Natural killer cell treated with Interleukin-12 subunit alpha and Interleukin-12 subunit beta and Interleukin-15 and Interleukin-18, amount 100 ng/mL, for 72 hours (primary cell): ENCODE data around the gene ADGRL1. TPM values are rescaled to one million over a fixed set of nuclear protein-coding genes. Genes with fewer than 3 reads are reported as not detected.
A peak's percentile ranks its signal among the peaks of the same experiment; 100 is the strongest.
"Not testable (repeated sequence)": the region's sequence is repeated elsewhere in the genome, so short reads cannot be mapped to it uniquely, and the experiment has no call there.

ENCODE experiments used
- ATAC-seq, 2 donors: fragments of 150-1000 bp; cut with Tn5 transposase in 1 of 2; sonication (Bioruptor Pico), chemical (Tn5 transposase) in 1 of 2; 2 replicates each; pipeline ENCODE4 v1.10.0; 2021
- DNase-seq: peaks from one replicate; pipeline ENCODE4 v3.0.0; 2022; ENCODE audit warnings: low spot score
- H3K27ac Mint-ChIP-seq, 2 donors: 1 replicate in 1 of 2; 2 replicates in 1 of 2; pipeline ENCODE4 v1.8.0; 2022; ENCODE audit warnings: mixed read lengths in 2 of 2, mild to moderate bottlenecking in 1 of 2, moderate library complexity in 1 of 2
- H3K27me3 Mint-ChIP-seq, 2 donors: 1 replicate in 1 of 2; 2 replicates in 1 of 2; pipeline ENCODE4 v1.8.0; 2022; ENCODE audit warnings: mixed read lengths in 2 of 2
- H3K36me3 Mint-ChIP-seq: one replicate; pipeline ENCODE4 v1.8.0; 2022; ENCODE audit warnings: mixed read lengths
- H3K4me1 Mint-ChIP-seq, 2 donors: 1 replicate in 1 of 2; 2 replicates in 1 of 2; pipeline ENCODE4 v1.8.0; 2022; ENCODE audit warnings: low read depth in 2 of 2, mixed read lengths in 2 of 2, mild to moderate bottlenecking in 1 of 2
- H3K4me3 Mint-ChIP-seq: one replicate; pipeline ENCODE4 v1.8.0; 2022; ENCODE audit warnings: mixed read lengths
- H3K9me3 Mint-ChIP-seq: 2 replicates; pipeline ENCODE4 v1.8.0; 2022; ENCODE audit warnings: mixed read lengths
- total RNA-seq, 2 donors: library from RNA; stranded (reverse); gene quantifications; one replicate each; pipeline ENCODE4 v1.2.3, GENCODE V29; 2022

ADGRL1 gene
- total RNA-seq, 2 donors from 2014 or later = 6.5 to 8.2 TPM

DNA sequence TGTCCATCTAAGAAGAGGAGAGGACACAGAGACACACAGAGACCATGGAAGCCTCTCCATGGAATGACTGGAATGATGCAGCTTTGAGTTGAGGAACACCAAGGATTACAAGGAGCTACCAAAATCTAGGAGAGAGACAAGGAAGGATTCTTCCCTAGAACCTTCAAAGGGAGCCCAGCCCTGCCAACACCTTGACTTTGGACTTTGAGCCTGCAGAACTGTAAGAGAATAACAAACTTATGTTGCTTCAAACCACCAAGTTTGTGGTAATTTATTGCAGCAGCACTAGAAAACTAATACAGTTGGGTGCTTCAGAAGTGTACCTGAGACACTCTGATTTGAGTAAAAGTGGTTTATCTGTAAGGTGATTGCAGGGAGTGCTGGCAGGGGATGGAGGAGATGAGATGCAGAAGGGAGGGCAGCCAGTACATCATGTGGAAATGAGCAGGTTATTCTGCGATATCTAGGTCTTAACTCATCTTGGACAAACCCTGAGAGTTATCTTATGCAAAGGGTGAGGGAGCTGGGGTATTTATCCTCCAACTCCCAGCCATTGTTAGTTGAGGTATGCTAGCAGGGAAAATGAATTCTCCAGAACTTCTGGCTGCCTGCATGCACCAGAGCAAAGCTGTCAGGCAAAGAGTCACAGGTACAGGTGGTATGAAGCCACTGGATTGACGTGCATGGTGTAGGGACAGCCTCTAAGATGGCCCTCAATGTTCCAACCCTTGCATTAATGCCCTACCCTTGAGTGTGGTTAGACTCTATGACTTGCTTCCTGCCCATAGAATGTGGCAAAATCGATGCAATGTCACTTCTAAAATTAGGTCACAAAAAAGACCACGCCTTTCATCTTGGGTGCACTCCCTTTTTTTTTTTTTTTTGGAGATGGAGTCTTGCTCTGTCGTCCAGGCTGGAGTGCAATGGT is 31.3 kb upstream of the ADGRL1 start:
- peaks cover 4% of the 10 kb centered on the region for H3K9me3 Mint-ChIP-seq
- H3K27ac Mint-ChIP-seq = no peak overlapping the region
- peaks cover 11 to 16% of the 10 kb centered on the region in 2 donors for H3K4me1 Mint-ChIP-seq
- H3K27me3 Mint-ChIP-seq = no peaks in the 10 kb centered on the region
- no peak for DNase-seq
- ATAC-seq = peak; percentile 73 to 84
- H3K4me3 Mint-ChIP-seq = peak overlapping the region; percentile 10
- no peaks in the 10 kb centered on the region for H3K36me3 Mint-ChIP-seq

DNA sequence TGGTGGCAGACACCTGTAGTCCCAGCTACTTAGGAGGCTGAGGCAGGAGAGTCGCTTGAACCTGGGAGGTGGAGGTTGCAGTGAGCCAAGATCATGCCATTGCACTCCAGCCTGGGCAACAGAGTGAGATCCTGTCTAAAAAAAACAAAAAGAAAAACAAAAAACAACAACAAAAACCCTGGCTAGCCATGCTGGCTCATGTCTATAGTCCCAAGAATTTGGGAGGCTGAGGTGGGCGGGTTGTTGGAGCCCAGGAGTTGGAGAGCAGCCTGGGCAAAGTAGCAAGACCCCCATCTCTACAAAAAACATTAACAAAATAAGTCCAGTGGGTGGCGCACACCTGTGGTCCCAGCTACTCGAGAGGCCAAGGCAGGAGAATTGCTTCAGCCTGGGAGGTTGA is 27.0 kb upstream of the ADGRL1 start:
- DNase-seq, H3K27me3 Mint-ChIP-seq, H3K9me3 Mint-ChIP-seq, H3K27ac Mint-ChIP-seq, H3K4me3 Mint-ChIP-seq, ATAC-seq, H3K36me3 Mint-ChIP-seq: not testable (repeated sequence)
- peaks cover 7 to 22% of the 10 kb centered on the region in 2 donors for H3K4me1 Mint-ChIP-seq

DNA sequence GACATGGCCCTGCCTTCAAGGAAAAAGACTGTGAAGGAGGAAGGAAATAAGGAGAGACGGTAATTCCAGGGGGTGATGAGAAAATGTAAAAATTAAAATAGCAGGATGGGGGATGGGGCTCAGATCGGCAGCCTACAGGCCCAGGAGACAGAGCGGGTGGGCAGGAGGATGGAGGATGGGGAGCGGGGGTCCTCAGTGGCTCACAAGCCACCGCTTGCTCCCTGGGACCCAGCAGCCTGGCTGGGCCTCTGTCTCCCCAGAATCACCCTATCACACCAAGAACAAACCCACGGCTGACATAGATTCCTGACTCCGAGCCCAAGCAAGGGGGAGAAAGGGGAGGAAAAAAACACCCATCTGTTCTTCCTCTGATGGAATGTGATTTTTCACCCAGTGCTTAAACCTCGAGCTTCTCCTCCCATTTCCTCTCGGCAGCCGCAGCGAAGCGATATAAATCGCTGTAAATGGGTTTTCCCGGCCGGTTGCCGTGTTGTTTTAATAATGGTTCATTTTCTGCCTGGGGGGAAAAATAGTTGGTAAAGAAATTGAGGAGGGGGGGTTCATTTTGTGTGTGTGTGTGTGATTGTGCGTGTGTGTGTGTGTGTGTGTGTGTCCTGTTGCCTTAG is 22.6 kb upstream of the ADGRL1 start:
- DNase-seq = not testable (repeated sequence)
- H3K27ac Mint-ChIP-seq = peak overlapping the region in 1 of 2 donors; percentile 17

DNA sequence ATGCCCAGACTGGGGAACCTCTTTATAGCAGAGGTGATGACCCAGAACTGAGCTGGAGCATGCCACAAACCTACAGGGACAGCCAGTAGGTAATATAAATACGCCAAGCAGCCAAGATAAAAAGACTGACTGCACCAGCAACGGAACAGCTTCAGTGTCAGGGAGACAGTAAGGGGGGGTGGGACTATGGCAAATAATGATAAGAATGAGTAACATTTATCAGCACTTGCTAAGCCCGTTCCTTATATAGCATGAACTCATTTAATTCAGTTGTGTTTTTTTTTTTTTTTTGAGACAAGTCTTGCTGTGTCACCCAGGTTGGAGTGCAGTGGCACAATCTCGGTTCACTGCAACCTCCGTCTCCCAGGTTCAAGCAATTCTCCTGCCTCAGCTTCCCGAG is 20.5 kb upstream of the ADGRL1 start:
- H3K27me3 Mint-ChIP-seq, H3K9me3 Mint-ChIP-seq, DNase-seq, H3K4me3 Mint-ChIP-seq, H3K27ac Mint-ChIP-seq, ATAC-seq, H3K36me3 Mint-ChIP-seq: not testable (repeated sequence)
- H3K4me1 Mint-ChIP-seq = peaks cover 2 to 11% of the 10 kb centered on the region in 2 donors

More for the DNA sequence above, 22.6 kb upstream of the ADGRL1 start:
- H3K4me3 Mint-ChIP-seq = peak overlapping the region; percentile 53
- H3K9me3 Mint-ChIP-seq, H3K4me1 Mint-ChIP-seq, H3K27me3 Mint-ChIP-seq, ATAC-seq, H3K36me3 Mint-ChIP-seq: not testable (repeated sequence)

DNA sequence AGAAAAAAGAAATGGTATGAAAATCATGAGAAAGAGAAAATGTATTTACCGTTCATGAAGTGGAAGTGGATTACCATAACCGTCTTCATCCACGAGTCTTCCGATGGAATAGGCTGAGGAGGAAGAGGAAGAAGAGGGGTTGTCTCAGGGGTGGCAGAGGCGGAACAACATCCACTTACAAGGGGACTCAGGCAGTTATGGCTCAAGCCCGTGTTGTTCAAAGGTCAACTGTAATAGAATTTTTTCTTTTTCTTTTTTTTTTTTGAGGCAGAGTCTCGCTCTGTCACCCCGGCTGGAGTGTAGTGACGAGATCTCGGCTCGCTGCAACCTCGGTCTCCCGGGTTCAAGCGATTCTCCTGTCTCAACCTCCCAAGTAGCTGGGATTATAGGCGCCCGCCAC is 16.9 kb upstream of the ADGRL1 start:
- no peak overlapping the region for H3K4me3 Mint-ChIP-seq
- DNase-seq (peak; percentile 0), ATAC-seq (no peak)
- H3K4me1 Mint-ChIP-seq = peaks cover 13 to 14% of the 10 kb centered on the region in 2 donors
- H3K36me3 Mint-ChIP-seq = no peaks in the 10 kb centered on the region
- no peaks in the 10 kb centered on the region for H3K9me3 Mint-ChIP-seq
- no peaks in the 10 kb centered on the region for H3K27me3 Mint-ChIP-seq
- H3K27ac Mint-ChIP-seq = no peak overlapping the region

DNA sequence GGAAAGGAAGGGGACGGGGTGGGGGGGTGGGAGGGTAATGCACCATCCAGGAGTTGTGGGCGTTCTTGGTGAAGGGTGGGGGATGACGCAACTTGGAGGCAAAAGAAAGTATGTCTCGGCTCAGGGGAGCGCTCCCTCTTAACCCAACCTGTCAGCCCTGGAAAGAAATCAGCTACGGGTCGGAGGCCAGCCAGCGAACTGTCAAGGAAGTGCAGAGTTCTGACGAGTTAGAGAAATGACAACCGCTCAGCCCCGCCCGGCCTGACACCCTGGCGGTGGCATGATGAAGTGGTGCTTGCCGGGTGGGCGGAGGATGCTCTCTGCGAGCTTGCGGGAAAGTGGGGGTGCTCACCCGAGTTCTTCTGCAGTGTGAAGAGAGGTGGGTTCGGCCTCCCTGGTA is 15.4 kb upstream of the ADGRL1 start:
- H3K27me3 Mint-ChIP-seq, H3K36me3 Mint-ChIP-seq, H3K9me3 Mint-ChIP-seq: not testable (repeated sequence)
- ATAC-seq (peak; percentile 89 to 91), DNase-seq (peak; percentile 76)
- H3K4me1 Mint-ChIP-seq = peaks cover 19 to 22% of the 10 kb centered on the region in 2 donors
- H3K27ac Mint-ChIP-seq = peak overlapping the region in 1 of 2 donors; percentile 61
- H3K4me3 Mint-ChIP-seq = peak overlapping the region; percentile 81

DNA sequence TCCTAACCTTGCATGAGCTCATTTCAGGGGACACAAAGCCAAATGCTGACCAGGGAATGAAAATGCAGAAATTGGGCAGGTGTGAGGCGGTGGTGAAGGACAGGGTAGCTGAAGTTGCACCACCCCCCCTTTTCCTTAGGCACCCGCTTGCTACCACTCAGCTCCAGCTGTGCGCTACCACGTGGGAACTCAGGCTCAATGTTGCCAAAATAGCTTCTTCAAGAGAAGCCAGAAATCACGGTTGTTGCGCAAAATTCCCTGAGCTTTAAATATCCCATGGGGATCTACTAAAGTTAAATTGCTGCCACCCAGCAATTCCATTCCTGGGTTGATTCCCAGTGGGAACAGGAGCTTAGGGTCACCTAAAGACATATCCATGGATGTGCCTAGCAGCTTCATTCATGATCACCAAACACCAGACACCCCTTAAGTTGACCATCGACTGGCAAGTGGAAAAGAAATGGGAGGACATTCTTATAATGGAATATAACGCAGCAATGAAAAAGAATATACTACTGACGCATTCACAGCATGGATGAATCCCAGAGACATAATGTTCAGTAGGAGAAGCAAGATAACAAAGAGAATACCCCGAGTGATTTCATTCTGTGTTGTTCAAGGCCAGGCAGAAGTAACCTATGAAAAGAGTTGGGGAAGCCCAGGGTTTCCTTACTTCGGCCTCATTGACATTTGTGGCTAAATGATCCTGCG is 12.8 kb upstream of the ADGRL1 start:
- Mint-ChIP-seq H3K27ac (no peak overlapping the region), H3K4me3 (no peak overlapping the region)

DNA sequence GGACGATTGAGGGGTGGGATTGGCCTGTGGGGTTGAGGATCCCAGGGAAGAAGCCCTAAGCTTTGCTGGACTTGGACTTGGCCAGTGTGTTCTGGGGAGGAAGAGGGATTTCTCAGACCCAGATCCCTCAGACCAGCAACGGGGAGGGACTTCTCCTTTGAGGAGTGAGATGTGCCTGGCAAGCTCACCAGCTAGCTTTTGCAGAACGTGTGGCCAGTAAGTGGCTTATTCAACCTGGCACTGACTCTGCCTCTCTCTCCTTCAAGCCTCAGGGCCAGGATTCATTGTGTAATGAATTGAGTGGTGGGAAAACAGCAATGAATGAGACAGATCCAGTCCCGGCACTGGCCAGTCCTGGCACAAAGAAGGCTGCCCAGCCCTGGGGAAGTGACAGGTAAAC is 11.9 kb upstream of the ADGRL1 start:
- H3K36me3 Mint-ChIP-seq, H3K9me3 Mint-ChIP-seq, ATAC-seq, H3K27me3 Mint-ChIP-seq, H3K4me3 Mint-ChIP-seq: not testable (repeated sequence)
- peak; percentile 50 for DNase-seq
- peak overlapping the region in 1 of 2 donors; percentile 49 for H3K27ac Mint-ChIP-seq
- H3K4me1 Mint-ChIP-seq = peaks cover 19 to 22% of the 10 kb centered on the region in 2 donors

More for the DNA sequence above, 12.8 kb upstream of the ADGRL1 start:
- DNase-seq (peak; percentile 10), ATAC-seq (no peak)
- Mint-ChIP-seq H3K36me3 (no peaks in the 10 kb centered on the region), H3K27me3 (no peaks in the 10 kb centered on the region), H3K4me1 (peaks cover 19 to 22% of the 10 kb centered on the region in 2 donors), H3K9me3 (no peaks in the 10 kb centered on the region)

DNA sequence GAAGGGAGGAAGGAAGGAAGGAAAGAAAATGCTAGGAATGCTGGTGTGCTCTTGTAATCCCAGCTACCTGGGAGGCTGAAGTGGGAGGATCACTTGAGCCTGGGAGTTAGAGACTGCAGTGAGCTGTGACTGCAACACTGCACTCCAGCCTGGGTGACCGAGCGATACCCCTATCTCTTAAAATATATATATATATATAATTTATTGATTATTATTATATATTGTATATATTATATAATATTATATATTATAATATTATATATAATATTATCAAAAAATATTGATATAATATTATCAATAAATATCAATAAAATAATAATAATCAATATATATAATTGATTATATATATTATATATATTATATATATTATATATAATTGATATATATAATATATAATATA is 8.6 kb upstream of the ADGRL1 start:
- Mint-ChIP-seq H3K9me3 (no peaks in the 10 kb centered on the region), H3K36me3 (no peaks in the 10 kb centered on the region), H3K4me3 (no peak overlapping the region), H3K27me3 (peaks cover 7% of the 10 kb centered on the region in 2 donors), H3K4me1 (peaks cover 7 to 15% of the 10 kb centered on the region in 2 donors), H3K27ac (peak overlapping the region in 1 of 2 donors; percentile 37)
- ATAC-seq = no peak
- DNase-seq = no peak

DNA sequence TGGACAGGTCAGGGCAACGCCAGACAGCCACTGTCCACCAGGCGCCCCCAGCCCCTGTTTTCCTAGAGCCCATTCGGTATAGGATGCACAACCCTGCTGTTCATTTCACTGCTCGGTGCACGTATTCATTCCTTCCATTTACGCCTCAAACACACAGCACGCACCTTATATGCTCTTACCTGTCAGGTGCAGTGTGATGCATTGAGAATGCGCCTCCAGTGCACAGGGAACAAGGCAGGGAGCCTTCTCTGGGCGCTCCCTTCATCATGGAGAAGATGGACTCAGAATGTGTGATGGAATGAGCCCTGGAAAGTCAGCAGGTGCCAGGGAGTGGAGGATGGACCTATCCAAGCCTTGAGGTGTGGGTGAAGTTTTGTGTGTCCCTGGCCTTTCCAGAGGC is 4.2 kb upstream of the ADGRL1 start:
- Mint-ChIP-seq H3K4me1 (peaks cover 10 to 12% of the 10 kb centered on the region in 2 donors), H3K27me3 (peaks cover 8 to 15% of the 10 kb centered on the region in 2 donors), H3K4me3 (peak overlapping the region; percentile 60)
- not testable (repeated sequence) for H3K9me3 Mint-ChIP-seq, H3K27ac Mint-ChIP-seq, H3K36me3 Mint-ChIP-seq, DNase-seq, ATAC-seq

DNA sequence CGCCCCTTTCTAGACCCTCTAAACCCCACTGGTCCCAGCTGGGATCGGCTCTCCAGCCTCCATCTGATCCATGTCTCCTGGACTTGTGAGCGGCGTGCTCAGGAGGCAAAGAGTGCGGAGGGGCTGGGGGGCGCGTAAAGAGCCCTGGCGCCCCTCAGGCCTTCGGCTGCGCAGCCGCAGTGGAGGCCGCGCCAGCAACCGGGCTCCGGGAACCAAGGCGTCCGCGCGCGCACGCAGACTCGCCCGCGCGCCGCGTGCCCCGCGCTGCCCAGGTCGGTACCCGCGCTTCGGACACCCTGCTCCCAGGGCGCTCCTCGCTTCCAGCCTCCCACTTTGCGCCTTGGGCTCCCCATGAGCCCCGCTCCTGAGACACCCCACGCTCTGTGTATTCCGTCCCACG is 3.4 kb upstream of the ADGRL1 start:
- peak overlapping the region; percentile 60 for H3K4me3 Mint-ChIP-seq
- DNase-seq, ATAC-seq, H3K36me3 Mint-ChIP-seq, H3K9me3 Mint-ChIP-seq, H3K27ac Mint-ChIP-seq: not testable (repeated sequence)
- peaks cover 14 to 17% of the 10 kb centered on the region in 2 donors for H3K4me1 Mint-ChIP-seq
- peaks cover 8 to 15% of the 10 kb centered on the region in 2 donors for H3K27me3 Mint-ChIP-seq

DNA sequence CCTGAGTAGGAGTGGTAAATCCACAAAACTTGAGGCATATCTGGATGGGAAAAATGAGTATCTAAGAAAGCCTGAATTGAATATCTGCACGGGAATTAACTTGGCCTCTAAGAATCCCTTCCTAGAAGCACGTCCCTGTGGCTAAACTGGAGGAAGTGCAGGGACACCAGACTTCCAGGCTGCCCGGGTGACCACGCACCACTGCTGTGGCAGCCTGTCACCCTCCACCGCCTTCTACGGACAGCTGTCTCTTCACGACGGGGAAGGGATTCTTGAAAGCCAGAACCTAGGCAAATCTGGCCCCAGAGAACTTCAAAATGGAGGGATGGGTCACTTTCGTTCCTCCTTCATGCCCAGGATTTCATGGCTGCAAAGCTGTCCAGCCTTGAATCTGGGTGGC is 2.5 kb upstream of the ADGRL1 start:
- not testable (repeated sequence) for H3K9me3 Mint-ChIP-seq, H3K27ac Mint-ChIP-seq, ATAC-seq, DNase-seq, H3K4me3 Mint-ChIP-seq, H3K36me3 Mint-ChIP-seq
- Mint-ChIP-seq H3K27me3 (peaks cover 8 to 15% of the 10 kb centered on the region in 2 donors), H3K4me1 (peaks cover 17 to 18% of the 10 kb centered on the region in 2 donors)

DNA sequence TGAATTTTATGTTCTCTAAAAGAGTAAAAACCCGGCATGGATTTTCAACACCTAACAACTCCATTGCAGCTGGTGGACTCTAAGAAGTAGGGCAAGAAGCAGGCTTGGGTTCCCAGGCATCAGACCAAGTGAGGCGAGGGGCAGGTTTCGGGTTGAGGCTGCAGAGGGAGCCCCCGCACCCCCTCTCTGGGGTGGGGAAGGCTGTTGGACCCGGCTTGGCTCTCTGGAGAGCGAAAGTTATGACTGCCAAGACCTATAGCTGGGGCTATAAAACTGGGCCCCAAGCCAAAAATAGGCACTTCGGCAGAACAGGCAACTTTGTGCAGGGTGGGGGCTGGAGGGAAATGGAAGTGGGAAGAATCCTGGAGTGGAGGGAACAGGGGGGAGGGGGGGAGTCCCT is 1.8 kb upstream of the ADGRL1 start:
- not testable (repeated sequence) for H3K36me3 Mint-ChIP-seq, H3K9me3 Mint-ChIP-seq, ATAC-seq, DNase-seq
- peak overlapping the region; percentile 95 for H3K4me3 Mint-ChIP-seq
- peaks cover 8 to 15% of the 10 kb centered on the region in 2 donors for H3K27me3 Mint-ChIP-seq
- peak overlapping the region; percentile 68 to 88 for H3K27ac Mint-ChIP-seq
- peaks cover 17 to 22% of the 10 kb centered on the region in 2 donors for H3K4me1 Mint-ChIP-seq
